KOPT-K1 (cell line): ENCODE data around the gene RAB3IP.
A peak's percentile ranks its signal among the peaks of the same experiment; 100 is the strongest.
"Not testable (repeated sequence)": the region's sequence is repeated elsewhere in the genome, so short reads cannot be mapped to it uniquely, and the experiment has no call there.

Experiments used
- H3K27ac ChIP-seq: fragments of 200-600 bp; sonication (generic); 2 replicates; pipeline ENCODE4 v1.5.1; 2016; ENCODE audit warnings: antibody characterized with exemption, mild to moderate bottlenecking, low read depth, low read length; ENCODE audit not compliant: poor library complexity, severe bottlenecking
- H3K36me3 ChIP-seq: fragments of 200-600 bp; sonication (generic); 2 replicates; pipeline ENCODE4 v1.5.1; 2017; ENCODE audit warnings: antibody characterized with exemption, mild to moderate bottlenecking, low read length, moderate library complexity; ENCODE audit not compliant: insufficient read depth
- H3K9me3 ChIP-seq: fragments of 200-600 bp; sonication (generic); 2 replicates; pipeline ENCODE4 v1.5.1; 2017; ENCODE audit warnings: antibody characterized with exemption, low read length, mild to moderate bottlenecking; ENCODE audit not compliant: insufficient read depth, poor library complexity, severe bottlenecking

Gene RAB3IP

GRCh38 chr12:69726922-69727321 lies 11.7 kb upstream of the RAB3IP start:
- H3K9me3 ChIP-seq, result no peaks in the 10 kb centered on the region
- no peaks in the 10 kb centered on the region for H3K36me3 ChIP-seq
- H3K27ac ChIP-seq, result no peak overlapping the region

- no peak overlapping the region for H3K27ac ChIP-seq
- H3K36me3 ChIP-seq, result no peaks in the 10 kb centered on the region
- no peaks in the 10 kb centered on the region for H3K9me3 ChIP-seq
These were observed 6.6 kb upstream of the RAB3IP start for GRCh38 chr12:69732088-69732487.

GRCh38 chr12:69733638-69734037 lies 5.0 kb upstream of the RAB3IP start:
- Histone ChIP-seq H3K36me3 (no peaks in the 10 kb centered on the region), H3K9me3 (no peaks in the 10 kb centered on the region), H3K27ac (no peak overlapping the region)

- Histone ChIP-seq H3K27ac (peak overlapping the region; percentile 59), H3K9me3 (no peaks in the 10 kb centered on the region), H3K36me3 (no peaks in the 10 kb centered on the region)
These were observed 879 bp downstream of the RAB3IP start for GRCh38 chr12:69739287-69740191.

GRCh38 chr12:69744109-69744508 lies 5.4 kb downstream of the RAB3IP start:
- Histone ChIP-seq H3K36me3 (no peaks in the 10 kb centered on the region), H3K27ac (no peak overlapping the region), H3K9me3 (no peaks in the 10 kb centered on the region)

- Histone ChIP-seq H3K36me3 (peaks cover 12% of the 10 kb centered on the region), H3K27ac (no peak overlapping the region), H3K9me3 (peaks cover 5% of the 10 kb centered on the region)
These were observed 12.8 kb downstream of the RAB3IP start for GRCh38 chr12:69751476-69751875.

- H3K27ac ChIP-seq, result no peak overlapping the region
- peaks cover 18% of the 10 kb centered on the region for H3K9me3 ChIP-seq
- peaks cover 31% of the 10 kb centered on the region for H3K36me3 ChIP-seq
These were observed 16.6 kb downstream of the RAB3IP start for GRCh38 chr12:69755302-69755701.

- peaks cover 31% of the 10 kb centered on the region for H3K36me3 ChIP-seq
- peaks cover 27% of the 10 kb centered on the region for H3K9me3 ChIP-seq
- H3K27ac ChIP-seq, result no peak overlapping the region
These were observed 17.6 kb downstream of the RAB3IP start for GRCh38 chr12:69756088-69756755.

- Histone ChIP-seq H3K36me3 (peaks cover 36% of the 10 kb centered on the region), H3K27ac (no peak overlapping the region), H3K9me3 (peaks cover 36% of the 10 kb centered on the region)
These were observed 19.4 kb downstream of the RAB3IP start for GRCh38 chr12:69758105-69758504.

GRCh38 chr12:69759581-69759980 lies 20.9 kb downstream of the RAB3IP start:
- H3K27ac ChIP-seq, result not testable (repeated sequence)
- Histone ChIP-seq H3K9me3 (peaks cover 48% of the 10 kb centered on the region), H3K36me3 (peaks cover 36% of the 10 kb centered on the region)

GRCh38 chr12:69765515-69765914 lies 26.9 kb downstream of the RAB3IP start:
- Histone ChIP-seq H3K27ac (no peak overlapping the region), H3K36me3 (peaks cover 40% of the 10 kb centered on the region), H3K9me3 (peaks cover 79% of the 10 kb centered on the region)

GRCh38 chr12:69766260-69766659 lies 27.6 kb downstream of the RAB3IP start:
- Histone ChIP-seq H3K36me3 (peaks cover 40% of the 10 kb centered on the region), H3K27ac (no peak overlapping the region), H3K9me3 (peaks cover 77% of the 10 kb centered on the region)

GRCh38 chr12:69779928-69780327 lies 41.3 kb downstream of the RAB3IP start:
- H3K27ac ChIP-seq, result no peak overlapping the region
- H3K36me3 ChIP-seq, result no peaks in the 10 kb centered on the region; the same call in 1 of the 2 replicates

GRCh38 chr12:69783365-69783764 lies 44.7 kb downstream of the RAB3IP start:
- peaks cover 32% of the 10 kb centered on the region for H3K9me3 ChIP-seq
- H3K27ac ChIP-seq, result no peak overlapping the region
- peaks cover 13% of the 10 kb centered on the region for H3K36me3 ChIP-seq

More at GRCh38 chr12:69779928-69780327, 41.3 kb downstream of the RAB3IP start:
- H3K9me3 ChIP-seq, result peaks cover 32% of the 10 kb centered on the region

GRCh38 chr12:69789351-69789750 lies 50.7 kb downstream of the RAB3IP start:
- Histone ChIP-seq H3K27ac (no peak overlapping the region), H3K9me3 (peaks cover 26% of the 10 kb centered on the region), H3K36me3 (peaks cover 13% of the 10 kb centered on the region)
